Transverse colon (tissue), 4 donors: ENCODE measurements around the gene TMIGD1. TPM values are rescaled to one million over a fixed set of nuclear protein-coding genes. Genes with fewer than 3 reads are reported as not detected.

Source experiments
- DNase-seq: peaks from one replicate; pipeline ENCODE4 v3.0.0-alpha.2; 2019
- H3K27ac ChIP-seq, 4 donors: fragments of 200-600 bp; sonication (generic); 2 replicates each; pipeline ENCODE4 v1.5.1; 2016 to 2018; ENCODE audit warnings: inconsistent platforms in 4 of 4
- H3K27me3 ChIP-seq: fragments of 200-600 bp; sonication (generic); 2 replicates; pipeline ENCODE4 v1.5.1; 2017; ENCODE audit warnings: inconsistent platforms
- H3K36me3 ChIP-seq, 4 donors: fragments of 200-600 bp; sonication (generic); 2 replicates each; pipeline ENCODE4 v1.5.1; 2017 to 2019; ENCODE audit warnings: inconsistent platforms in 4 of 4
- H3K4me1 ChIP-seq, 4 donors: fragments of 200-600 bp; sonication (generic); 2 replicates each; pipeline ENCODE4 v1.5.1; 2017 to 2020; ENCODE audit warnings: inconsistent platforms in 4 of 4
- H3K4me3 ChIP-seq, 4 donors: fragments of 200-600 bp; sonication (generic); 1 replicate in 1 of 4; 2 replicates in 3 of 4; pipeline versions ENCODE4 v1.5.1 to v1.6.1; 2017 to 2019; ENCODE audit warnings: inconsistent platforms in 4 of 4
- H3K9me3 ChIP-seq, 2 donors: fragments of 200-600 bp; sonication (generic); 2 replicates each; pipeline ENCODE4 v1.5.1; 2017 to 2019; ENCODE audit warnings: inconsistent platforms in 2 of 2
- CTCF ChIP-seq, 5 experiments: fragments of 200-600 bp in 3 of 5; fragments of 450-650 bp in 2 of 5; sonication (generic) in 3 of 5; IDR thresholded peaks; 1 replicate in 2 of 5; 2 replicates in 3 of 5; pipeline ENCODE4 v1.5.1; 2016 to 2017; ENCODE audit warnings: antibody characterized with exemption in 5 of 5, inconsistent platforms in 3 of 5, mild to moderate bottlenecking in 2 of 5, moderate library complexity in 1 of 5
- EP300 ChIP-seq: sonication (generic); formaldehyde crosslinking; IDR thresholded peaks from one replicate; pipeline ENCODE4 v1.6.1; 2017; ENCODE audit warnings: antibody characterized with exemption, low read depth
- POLR2A ChIP-seq: fragments of 450-650 bp; IDR thresholded peaks from one replicate; pipeline ENCODE4 v1.6.1; 2016; ENCODE audit warnings: antibody characterized with exemption, mild to moderate bottlenecking, moderate library complexity
- POLR2AphosphoS5 ChIP-seq, 3 donors: sonication (generic); formaldehyde crosslinking; IDR thresholded peaks; one replicate each; pipeline ENCODE4 v1.6.1; 2016; ENCODE audit warnings: antibody characterized with exemption in 3 of 3
- WGBS, 2 donors: methylation state at CpG; one replicate each; pipeline ENCODE4 v1.1.5; 2018; ENCODE audit warnings: low coverage in 1 of 2; 5-methylcytosine and 5-hydroxymethylcytosine counted together
- in situ Hi-C, 4 donors: fragments of 200-750 bp; cut with MboI; loops; one replicate each; pipeline versions ENCODE4 v1.15.0 to v1.15.1; 2017; ENCODE audit warnings: low sequenced_read_pairs in 3 of 4, low pct_ligation_motif_present in 1 of 4, low pct_unique_long_range_greater_than_20kb in 1 of 4
- intact Hi-C: fragments of 100-400 bp; cut with DNase I; formaldehyde crosslinking; loops from one replicate; pipeline ENCODE4 v1.15.1; 2023; ENCODE audit warnings: low total_unique reads
- total RNA-seq, 4 donors: library from RNA; depleted of rRNA; stranded (reverse); fragments of >200 nt; gene quantifications; one replicate each; pipeline ENCODE4 v1.1.0, GENCODE V29; 2016

The TMIGD1 gene
- total RNA-seq, 4 donors from 2014 or later = 0.80 to 488 (median 131) TPM

DNA sequence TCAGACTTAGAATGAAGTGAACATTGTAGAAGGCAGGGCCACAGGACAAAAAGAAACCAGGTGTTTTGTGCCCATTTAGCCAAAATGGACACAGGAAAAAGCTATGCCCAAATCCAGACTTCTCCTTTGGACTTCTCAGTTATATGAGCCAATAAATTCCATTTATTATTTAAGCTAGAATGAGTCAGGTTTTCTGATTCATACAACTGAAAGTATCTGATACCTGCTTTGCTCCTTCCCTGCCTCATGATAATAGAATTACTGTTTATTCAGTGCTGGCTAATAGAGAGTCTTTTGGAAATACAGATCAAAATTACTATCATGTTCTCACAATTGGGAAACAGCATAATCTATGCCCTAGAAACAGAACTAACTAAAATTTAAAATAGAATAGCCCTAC is 36.1 kb upstream of the TMIGD1 start:
- H3K9me3 ChIP-seq = no peaks in the 10 kb centered on the region
- H3K4me1 ChIP-seq = peaks cover 0 to 8% (median 0%) of the 10 kb centered on the region in 4 donors
- DNase-seq = no peak
- TF ChIP-seq POLR2A (no peak), CTCF (IDR thresholded peaks at IDR 0.05) (no peak), EP300 (no peak), POLR2AphosphoS5 (IDR thresholded peaks at IDR 0.05) (no peak)
- H3K27me3 ChIP-seq = no peaks in the 10 kb centered on the region
- in situ Hi-C loops = no loop called here
- no peak overlapping the region for H3K27ac ChIP-seq
- intact Hi-C loops = no loop called here
- H3K36me3 ChIP-seq = no peaks in the 10 kb centered on the region
- H3K4me3 ChIP-seq = no peak overlapping the region

- intact Hi-C loops = no loop called here
- 76 to 82% methylated on average over 11 to 13 of the region's 13 CpGs for WGBS, 2 donors
- H3K27me3 ChIP-seq = no peaks in the 10 kb centered on the region
- no peaks in the 10 kb centered on the region for H3K36me3 ChIP-seq
- H3K9me3 ChIP-seq = no peaks in the 10 kb centered on the region
- in situ Hi-C loops = no loop called here
- TF ChIP-seq EP300 = no peak
- TF ChIP-seq POLR2A = no peak
- no peak for TF ChIP-seq POLR2AphosphoS5 (IDR thresholded peaks at IDR 0.05)
- TF ChIP-seq CTCF (IDR thresholded peaks at IDR 0.05) = no peak
- DNase-seq = no peak
- no peak overlapping the region for H3K4me3 ChIP-seq
- H3K4me1 ChIP-seq = peaks cover 0 to 8% (median 0%) of the 10 kb centered on the region in 4 donors
- H3K27ac ChIP-seq = no peak overlapping the region
Observed at GRCh38 chr17:30368912-30369720, 35.3 kb upstream of the TMIGD1 start.

- intact Hi-C loops (no loop called here), in situ Hi-C loops (no loop called here)
- TF ChIP-seq POLR2AphosphoS5 (IDR thresholded peaks at IDR 0.05) (no peak), CTCF (IDR thresholded peaks at IDR 0.05) (no peak), EP300 (no peak), POLR2A (no peak)
- no peaks in the 10 kb centered on the region for H3K27me3 ChIP-seq
- no peak overlapping the region for H3K27ac ChIP-seq
- H3K9me3 ChIP-seq = no peaks in the 10 kb centered on the region
- peaks cover 0 to 8% (median 0%) of the 10 kb centered on the region in 4 donors for H3K4me1 ChIP-seq
- WGBS, 2 donors = 72 to 93% methylated on average over 2 to 3 of the region's 3 CpGs
- no peak for DNase-seq
- no peak overlapping the region for H3K4me3 ChIP-seq
- H3K36me3 ChIP-seq = no peaks in the 10 kb centered on the region
Observed at GRCh38 chr17:30366536-30366935, 32.7 kb upstream of the TMIGD1 start.

DNA sequence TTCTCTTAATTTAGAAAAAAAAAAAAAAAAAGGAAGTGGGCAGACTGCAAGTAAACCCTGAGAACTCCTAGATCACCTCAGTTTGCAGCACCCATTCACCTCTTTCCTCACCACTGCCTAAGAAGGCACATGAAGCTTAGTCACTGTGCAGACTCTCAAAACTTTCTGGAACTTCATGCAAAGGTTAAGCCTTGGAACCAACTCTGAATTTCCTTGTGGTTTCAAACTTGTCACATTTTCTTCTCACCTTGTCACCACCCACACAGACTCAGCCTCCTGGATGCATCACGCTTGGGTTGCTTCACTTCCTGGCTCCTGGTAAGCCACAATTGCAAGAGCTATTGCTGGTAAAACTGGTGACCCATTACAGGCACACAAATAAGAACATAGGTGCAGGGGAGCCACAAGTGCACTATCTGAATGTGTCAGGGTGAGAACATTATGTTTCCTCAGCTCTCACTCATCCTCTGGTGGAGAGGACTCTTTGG is 29.9 kb upstream of the TMIGD1 start:
- no peak overlapping the region for H3K4me3 ChIP-seq
- 74% methylated on average over 1 of the region's 1 CpG; no CpG with 5 or more reads in 1 of the 2 donors for WGBS, 2 donors

More for the DNA sequence above, 29.9 kb upstream of the TMIGD1 start:
- Histone ChIP-seq H3K4me1 (no peaks in the 10 kb centered on the region), H3K27ac (no peak overlapping the region), H3K27me3 (no peaks in the 10 kb centered on the region), H3K9me3 (no peaks in the 10 kb centered on the region), H3K36me3 (no peaks in the 10 kb centered on the region)
- TF ChIP-seq CTCF (IDR thresholded peaks at IDR 0.05) (no peak), POLR2A (no peak), POLR2AphosphoS5 (IDR thresholded peaks at IDR 0.05) (no peak), EP300 (no peak)
- peak; percentile 46 for DNase-seq
- in situ Hi-C loops (no loop called here), intact Hi-C loops (no loop called here)
